A549 treated with CpdA at 1 μM for 4 hours (cell line): ENCODE results near the gene VDAC2. TPM values are rescaled to one million over a fixed set of nuclear protein-coding genes. Genes with fewer than 3 reads are reported as not detected.

ENCODE experiments used
- total RNA-seq: library from RNA; stranded (reverse); fragments of 200-300 nt; extraction: Qiagen RNA extraction; gene quantifications from 5 replicates; pipeline ENCODE4 v1.2.3, GENCODE V29; 2022; ENCODE audit warnings: low read depth

The VDAC2 gene
- total RNA-seq, result 294 to 315 TPM (median 306 TPM) in 5 replicates

GRCh38 chr10:75210282-75211006 lies at the start of gene VDAC2:
Gene VDAC2, plus strand, starts transcription at chr10:75210796. Its CDS starts 363 bp downstream, at chr10:75211159.

GRCh38 chr10:75235375-75236177 lies 25.0 kb downstream of the VDAC2 start, which contains the start of gene COMTD1:
Gene COMTD1, minus strand, starts transcription at chr10:75235957. Its CDS starts 29 bp downstream, at chr10:75235928.

Other genes starting within 250 kb of the VDAC2 start
- gene SAMD8, start 99.1 kb upstream of the VDAC2 start, total RNA-seq, result 7.9 to 11.3 TPM (median 10.7 TPM) in 5 replicates
- gene COMTD1, start 25.2 kb downstream of the VDAC2 start, total RNA-seq, result 25.7 to 49.8 TPM (median 45.2 TPM) in 5 replicates
- 8.5 to 13.3 TPM (median 12.4 TPM) in 5 replicates for gene ZNF503, start 191.0 kb downstream of the VDAC2 start, total RNA-seq
- gene LRMDA, start 220.8 kb downstream of the VDAC2 start, total RNA-seq, result 2.9 to 4.7 TPM (median 4.1 TPM) in 5 replicates